Suprapubic skin (tissue), 4 donors: Measurements from ENCODE around the gene ITSN2.

ENCODE experiments used
- EP300 ChIP-seq: sonication (generic); formaldehyde crosslinking; IDR thresholded peaks from one replicate; pipeline ENCODE4 v1.6.1; 2017; ENCODE audit warnings: antibody characterized with exemption
- POLR2A ChIP-seq, 2 donors: fragments of 450-650 bp; IDR thresholded peaks; one replicate each; pipeline ENCODE4 v1.6.1; 2017; ENCODE audit warnings: antibody characterized with exemption in 2 of 2, mild to moderate bottlenecking in 2 of 2, moderate library complexity in 2 of 2
- POLR2AphosphoS5 ChIP-seq, 3 donors: sonication (generic); formaldehyde crosslinking; IDR thresholded peaks; one replicate each; pipeline ENCODE4 v1.6.1; 2017; ENCODE audit warnings: antibody characterized with exemption in 3 of 3
- TF ChIP-seq, protein P1 (sequence below), 2 donors: fragments of 200-600 bp in 1 of 2; fragments of 450-650 bp in 1 of 2; sonication (generic) in 1 of 2; IDR thresholded peaks; one replicate each; pipeline ENCODE4 v1.5.1; 2016 to 2019; ENCODE audit warnings: antibody characterized with exemption in 2 of 2, mild to moderate bottlenecking in 1 of 2, moderate library complexity in 1 of 2

DNA sequence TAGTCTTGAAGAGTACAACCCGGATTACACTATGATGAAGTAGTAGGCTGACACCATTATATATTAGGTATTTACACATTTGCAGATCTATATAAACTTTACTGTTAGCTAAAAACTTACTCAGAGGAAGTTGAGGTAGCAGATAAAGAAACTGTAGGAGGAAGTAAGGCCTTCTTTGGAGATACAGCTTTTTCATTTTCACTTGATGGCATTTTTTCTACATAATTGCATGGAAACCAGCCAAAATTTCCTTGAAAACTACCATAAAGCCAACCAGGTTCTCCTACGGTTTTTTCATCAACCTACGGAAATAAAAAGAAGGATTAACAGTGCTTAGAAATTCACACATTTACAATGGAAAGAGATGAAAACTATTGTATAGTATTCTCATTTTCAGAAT lies 98.9 kb downstream of the ITSN2 start:
- TF ChIP-seq, protein P1, sequence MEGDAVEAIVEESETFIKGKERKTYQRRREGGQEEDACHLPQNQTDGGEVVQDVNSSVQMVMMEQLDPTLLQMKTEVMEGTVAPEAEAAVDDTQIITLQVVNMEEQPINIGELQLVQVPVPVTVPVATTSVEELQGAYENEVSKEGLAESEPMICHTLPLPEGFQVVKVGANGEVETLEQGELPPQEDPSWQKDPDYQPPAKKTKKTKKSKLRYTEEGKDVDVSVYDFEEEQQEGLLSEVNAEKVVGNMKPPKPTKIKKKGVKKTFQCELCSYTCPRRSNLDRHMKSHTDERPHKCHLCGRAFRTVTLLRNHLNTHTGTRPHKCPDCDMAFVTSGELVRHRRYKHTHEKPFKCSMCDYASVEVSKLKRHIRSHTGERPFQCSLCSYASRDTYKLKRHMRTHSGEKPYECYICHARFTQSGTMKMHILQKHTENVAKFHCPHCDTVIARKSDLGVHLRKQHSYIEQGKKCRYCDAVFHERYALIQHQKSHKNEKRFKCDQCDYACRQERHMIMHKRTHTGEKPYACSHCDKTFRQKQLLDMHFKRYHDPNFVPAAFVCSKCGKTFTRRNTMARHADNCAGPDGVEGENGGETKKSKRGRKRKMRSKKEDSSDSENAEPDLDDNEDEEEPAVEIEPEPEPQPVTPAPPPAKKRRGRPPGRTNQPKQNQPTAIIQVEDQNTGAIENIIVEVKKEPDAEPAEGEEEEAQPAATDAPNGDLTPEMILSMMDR (IDR thresholded peaks at IDR 0.05) = no peak
- TF ChIP-seq EP300 (no peak), POLR2AphosphoS5 (IDR thresholded peaks at IDR 0.05) (no peak), POLR2A (IDR thresholded peaks at IDR 0.05) (no peak)
